Fibroblast of skin of scalp (primary cell): ENCODE data around the gene IGFN1.
A peak's percentile ranks its signal among the peaks of the same experiment; 100 is the strongest.

Experiments used
- DNase-seq: peaks from one replicate; pipeline ENCODE4 v3.0.0-alpha.2; 2013

Gene IGFN1

GRCh38 chr1:201266774-201267173 is 76.2 kb downstream of the IGFN1 start:
- DNase-seq: peak; percentile 94

- DNase-seq: peak; percentile 87
Observed at GRCh38 chr1:201267481-201268229, 77.0 kb downstream of the IGFN1 start.

- peak; percentile 88 for DNase-seq
Observed at GRCh38 chr1:201268604-201269151, 78.1 kb downstream of the IGFN1 start.

- DNase-seq: no peak
Observed at GRCh38 chr1:201269281-201269680, 78.7 kb downstream of the IGFN1 start.

- DNase-seq: no peak
Observed at GRCh38 chr1:201269900-201270410, 79.3 kb downstream of the IGFN1 start.

GRCh38 chr1:201270616-201271390 is 80.2 kb downstream of the IGFN1 start:
- no peak for DNase-seq

GRCh38 chr1:201272799-201273198 is 82.2 kb downstream of the IGFN1 start:
- peak; percentile 48 for DNase-seq

GRCh38 chr1:201274616-201275252 is 84.1 kb downstream of the IGFN1 start:
- no peak for DNase-seq

GRCh38 chr1:201275253-201275666 is 84.6 kb downstream of the IGFN1 start:
- DNase-seq: peak; percentile 80

GRCh38 chr1:201276891-201277290 is 86.3 kb downstream of the IGFN1 start:
- no peak for DNase-seq

GRCh38 chr1:201277441-201277840 is 86.8 kb downstream of the IGFN1 start:
- no peak for DNase-seq
